ENCODE data around the gene CACNA1E.

GRCh38 chr1:181588631-181589030 lies 105.3 kb downstream of the CACNA1E start:
- TF ChIP-seq E2F5 (CRISPR knock-in tag; conservative IDR thresholded peaks at IDR 0.05), result no peak
- no peak for TF ChIP-seq USF2 (IDR thresholded peaks at IDR 0.05; ENCODE audit: low read depth, low read length)
- TF ChIP-seq USF2 (CRISPR knock-in tag; IDR thresholded peaks at IDR 0.05; ENCODE audit: borderline replicate concordance), result no peak
- TF ChIP-seq DMTF1 (CRISPR knock-in tag; IDR thresholded peaks at IDR 0.05), result no peak
- no peak for TF ChIP-seq ZNF737 (CRISPR knock-in tag; IDR thresholded peaks at IDR 0.05; ENCODE audit: borderline replicate concordance)
- TF ChIP-seq HMG20A (CRISPR knock-in tag; IDR thresholded peaks at IDR 0.05; ENCODE audit: borderline replicate concordance), result no peak
- no peak for TF ChIP-seq BHLHE40 (IDR thresholded peaks at IDR 0.05; ENCODE audit: low read length)
- no peak for TF ChIP-seq ZBTB44 (CRISPR knock-in tag; IDR thresholded peaks at IDR 0.05)
- no peak for TF ChIP-seq ZNF460 (CRISPR knock-in tag; IDR thresholded peaks at IDR 0.05; ENCODE audit: borderline replicate concordance)

Data from HepG2 (cell line).